ENCODE measurements around the gene RCAN3.

The RCAN3 gene

DNA sequence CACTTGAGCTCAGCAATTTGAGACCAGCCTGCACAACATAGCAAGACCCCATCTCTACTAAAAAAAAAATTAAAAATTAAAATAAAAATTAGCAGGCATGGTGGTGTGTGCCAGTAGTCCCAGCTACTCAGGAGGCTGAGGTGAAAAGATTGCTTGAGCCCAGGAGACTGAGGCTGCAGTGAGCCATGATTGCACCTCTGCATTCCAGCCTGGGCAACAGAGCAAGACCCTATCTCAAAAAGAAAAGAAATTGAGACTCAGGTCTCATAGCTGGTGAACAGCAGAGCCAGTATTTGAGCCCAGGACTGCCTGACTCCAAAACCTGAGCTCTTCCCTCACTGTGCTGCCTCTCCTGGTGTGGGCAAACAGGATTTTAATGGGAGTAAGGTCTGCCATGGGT is 28.4 kb upstream of the RCAN3 start:
- Histone ChIP-seq H3K4me2 (ENCODE audit: insufficient read depth, low read length) (no peak overlapping the region), H3K36me3 (ENCODE audit: insufficient read depth, low read length) (peaks cover 3% of the 10 kb centered on the region; the same call in 1 of the 2 replicates), H3K4me1 (ENCODE audit: insufficient read depth, low read length) (no peaks in the 10 kb centered on the region), H3K27ac (ENCODE audit: low read length) (no peak overlapping the region), H3K79me2 (ENCODE audit: insufficient read depth, low read length) (no peaks in the 10 kb centered on the region), H2AFZ (ENCODE audit: low read depth, low read length) (no peak overlapping the region), H3K9ac (ENCODE audit: low read depth, low read length) (no peak overlapping the region), H3K9me3 (ENCODE audit: insufficient read depth, low read length, severe bottlenecking) (no peaks in the 10 kb centered on the region), H4K20me1 (ENCODE audit: insufficient read depth, low read length) (no peaks in the 10 kb centered on the region), H3K27me3 (ENCODE audit: insufficient read depth, low read length, poor library complexity) (no peaks in the 10 kb centered on the region), H3K4me3 (ENCODE audit: low read depth in 1 of 2, low read length in 2 of 2) (no peak overlapping the region)
- ATAC-seq (ENCODE audit: insufficient read depth, low read depth): no peak
- no peak for TF ChIP-seq EZH2 (IDR thresholded peaks at IDR 0.05; ENCODE audit: borderline replicate concordance, low read depth, low read length, severe bottlenecking)
- TF ChIP-seq, protein P1, sequence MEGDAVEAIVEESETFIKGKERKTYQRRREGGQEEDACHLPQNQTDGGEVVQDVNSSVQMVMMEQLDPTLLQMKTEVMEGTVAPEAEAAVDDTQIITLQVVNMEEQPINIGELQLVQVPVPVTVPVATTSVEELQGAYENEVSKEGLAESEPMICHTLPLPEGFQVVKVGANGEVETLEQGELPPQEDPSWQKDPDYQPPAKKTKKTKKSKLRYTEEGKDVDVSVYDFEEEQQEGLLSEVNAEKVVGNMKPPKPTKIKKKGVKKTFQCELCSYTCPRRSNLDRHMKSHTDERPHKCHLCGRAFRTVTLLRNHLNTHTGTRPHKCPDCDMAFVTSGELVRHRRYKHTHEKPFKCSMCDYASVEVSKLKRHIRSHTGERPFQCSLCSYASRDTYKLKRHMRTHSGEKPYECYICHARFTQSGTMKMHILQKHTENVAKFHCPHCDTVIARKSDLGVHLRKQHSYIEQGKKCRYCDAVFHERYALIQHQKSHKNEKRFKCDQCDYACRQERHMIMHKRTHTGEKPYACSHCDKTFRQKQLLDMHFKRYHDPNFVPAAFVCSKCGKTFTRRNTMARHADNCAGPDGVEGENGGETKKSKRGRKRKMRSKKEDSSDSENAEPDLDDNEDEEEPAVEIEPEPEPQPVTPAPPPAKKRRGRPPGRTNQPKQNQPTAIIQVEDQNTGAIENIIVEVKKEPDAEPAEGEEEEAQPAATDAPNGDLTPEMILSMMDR (IDR thresholded peaks at IDR 0.05; ENCODE audit: borderline replicate concordance, extremely low read depth, low read length, poor library complexity, severe bottlenecking): no peak
- no peak for DNase-seq

DNA sequence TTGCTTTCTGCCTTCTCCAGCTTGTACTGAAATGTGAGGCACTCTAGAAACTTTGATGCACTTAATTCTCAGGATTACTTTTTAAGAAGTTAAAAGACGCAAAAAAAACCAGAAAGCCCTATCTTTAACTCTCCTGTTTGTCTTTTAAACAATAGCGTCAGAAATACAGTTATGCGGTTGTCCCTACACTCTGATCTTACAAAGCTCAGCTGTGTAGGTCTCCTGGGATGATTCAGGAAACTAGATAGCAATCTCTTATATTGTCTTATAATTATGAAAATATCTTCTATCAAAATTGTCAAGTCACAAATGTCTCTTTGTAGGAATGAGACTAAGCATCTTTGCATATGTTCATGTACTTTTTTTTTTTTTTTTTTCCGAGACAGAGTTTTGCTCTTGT is 26.9 kb upstream of the RCAN3 start:
- Histone ChIP-seq H3K36me3 (ENCODE audit: insufficient read depth, low read length) (no peaks in the 10 kb centered on the region), H4K20me1 (ENCODE audit: insufficient read depth, low read length) (no peaks in the 10 kb centered on the region), H3K27ac (ENCODE audit: low read length) (no peak overlapping the region), H3K4me2 (ENCODE audit: insufficient read depth, low read length) (no peak overlapping the region), H3K9ac (ENCODE audit: low read depth, low read length) (no peak overlapping the region), H3K79me2 (ENCODE audit: insufficient read depth, low read length) (no peaks in the 10 kb centered on the region), H3K9me3 (ENCODE audit: insufficient read depth, low read length, severe bottlenecking) (no peaks in the 10 kb centered on the region), H3K4me3 (ENCODE audit: low read depth in 1 of 2, low read length in 2 of 2) (no peak overlapping the region), H3K27me3 (ENCODE audit: insufficient read depth, low read length, poor library complexity) (no peaks in the 10 kb centered on the region), H2AFZ (ENCODE audit: low read depth, low read length) (no peak overlapping the region), H3K4me1 (ENCODE audit: insufficient read depth, low read length) (peaks cover 3% of the 10 kb centered on the region; the same call in 1 of the 2 replicates)
- DNase-seq (no peak), ATAC-seq (ENCODE audit: insufficient read depth, low read depth) (no peak)
- no peak for TF ChIP-seq EZH2 (IDR thresholded peaks at IDR 0.05; ENCODE audit: borderline replicate concordance, low read depth, low read length, severe bottlenecking)
- TF ChIP-seq, protein P1 (IDR thresholded peaks at IDR 0.05; ENCODE audit: borderline replicate concordance, extremely low read depth, low read length, poor library complexity, severe bottlenecking): no peak

DNA sequence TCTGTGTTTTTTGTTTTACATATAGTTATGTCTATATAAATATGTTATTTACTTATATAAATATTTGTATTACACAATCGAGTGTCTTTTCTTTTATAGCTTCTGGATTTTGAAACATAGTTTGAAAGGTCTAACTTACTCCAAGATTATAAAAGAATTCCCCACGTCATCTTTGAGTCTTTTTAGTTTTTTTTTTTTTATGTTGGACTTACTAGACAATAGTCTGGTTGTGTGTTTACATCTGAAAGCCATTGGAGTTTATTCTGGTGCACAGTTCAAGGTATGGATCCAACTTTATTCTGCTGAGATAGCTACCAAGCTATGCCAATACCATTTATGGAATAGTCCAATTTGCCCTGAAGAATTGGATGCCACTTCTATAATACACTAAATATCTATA is 26.1 kb upstream of the RCAN3 start:
- DNase-seq: no peak
- ATAC-seq (ENCODE audit: insufficient read depth, low read depth): no peak
- peaks cover 12% of the 10 kb centered on the region for H3K4me1 ChIP-seq (ENCODE audit: insufficient read depth, low read length)
- no peaks in the 10 kb centered on the region for H4K20me1 ChIP-seq (ENCODE audit: insufficient read depth, low read length)
- no peaks in the 10 kb centered on the region for H3K79me2 ChIP-seq (ENCODE audit: insufficient read depth, low read length)
- H2AFZ ChIP-seq (ENCODE audit: low read depth, low read length): no peak overlapping the region
- no peak overlapping the region for H3K9ac ChIP-seq (ENCODE audit: low read depth, low read length)
- no peaks in the 10 kb centered on the region for H3K36me3 ChIP-seq (ENCODE audit: insufficient read depth, low read length)
- no peaks in the 10 kb centered on the region for H3K9me3 ChIP-seq (ENCODE audit: insufficient read depth, low read length, severe bottlenecking)
- H3K27me3 ChIP-seq (ENCODE audit: insufficient read depth, low read length, poor library complexity): no peaks in the 10 kb centered on the region
- TF ChIP-seq, protein P1 (IDR thresholded peaks at IDR 0.05; ENCODE audit: borderline replicate concordance, extremely low read depth, low read length, poor library complexity, severe bottlenecking): no peak
- TF ChIP-seq EZH2 (IDR thresholded peaks at IDR 0.05; ENCODE audit: borderline replicate concordance, low read depth, low read length, severe bottlenecking): no peak
- no peak overlapping the region for H3K4me3 ChIP-seq (ENCODE audit: low read depth in 1 of 2, low read length in 2 of 2)
- H3K27ac ChIP-seq (ENCODE audit: low read length): no peak overlapping the region
- H3K4me2 ChIP-seq (ENCODE audit: insufficient read depth, low read length): no peak overlapping the region

DNA sequence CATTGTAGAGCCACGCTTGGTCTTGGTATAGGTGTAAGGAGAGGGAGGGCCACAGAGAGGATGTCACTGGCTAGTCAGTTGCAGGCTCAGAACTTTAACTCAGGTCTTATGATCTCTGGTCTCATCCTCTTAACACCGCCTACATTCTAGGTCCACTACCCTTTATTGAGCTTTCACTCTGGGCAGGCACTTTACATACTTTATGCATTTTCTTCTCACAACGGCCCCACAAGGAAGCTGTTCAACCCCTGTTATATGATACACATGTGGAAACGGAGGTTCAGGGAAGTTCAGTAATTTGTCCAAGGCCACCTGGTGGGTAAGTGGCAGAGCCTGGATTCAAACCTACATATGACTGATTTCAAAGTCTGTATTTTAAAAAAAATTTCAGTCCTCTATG is 25.3 kb upstream of the RCAN3 start:
- no peak for DNase-seq
- H3K4me1 ChIP-seq (ENCODE audit: insufficient read depth, low read length): peaks cover 19% of the 10 kb centered on the region
- H3K36me3 ChIP-seq (ENCODE audit: insufficient read depth, low read length): no peaks in the 10 kb centered on the region; the same call in 1 of the 2 replicates
- H3K4me2 ChIP-seq (ENCODE audit: insufficient read depth, low read length): no peak overlapping the region
- no peak for ATAC-seq (ENCODE audit: insufficient read depth, low read depth)
- H4K20me1 ChIP-seq (ENCODE audit: insufficient read depth, low read length): no peaks in the 10 kb centered on the region
- no peak overlapping the region for H3K9ac ChIP-seq (ENCODE audit: low read depth, low read length)
- no peak overlapping the region for H3K4me3 ChIP-seq (ENCODE audit: low read depth in 1 of 2, low read length in 2 of 2)
- TF ChIP-seq, protein P1 (IDR thresholded peaks at IDR 0.05; ENCODE audit: borderline replicate concordance, extremely low read depth, low read length, poor library complexity, severe bottlenecking): no peak
- TF ChIP-seq EZH2 (IDR thresholded peaks at IDR 0.05; ENCODE audit: borderline replicate concordance, low read depth, low read length, severe bottlenecking): no peak
- no peaks in the 10 kb centered on the region for H3K79me2 ChIP-seq (ENCODE audit: insufficient read depth, low read length)
- no peaks in the 10 kb centered on the region for H3K9me3 ChIP-seq (ENCODE audit: insufficient read depth, low read length, severe bottlenecking)
- H3K27me3 ChIP-seq (ENCODE audit: insufficient read depth, low read length, poor library complexity): no peaks in the 10 kb centered on the region
- no peak overlapping the region for H2AFZ ChIP-seq (ENCODE audit: low read depth, low read length)
- H3K27ac ChIP-seq (ENCODE audit: low read length): no peak overlapping the region

Data from DND-41 (cell line).